ENCODE data around the gene P2RY8. TPM values are rescaled to one million over a fixed set of nuclear protein-coding genes. Genes with fewer than 3 reads are reported as not detected.

The P2RY8 gene
- total RNA-seq, 2 experiments from 2014 or later = 139 TPM

- TF ChIP-seq CTCF (IDR thresholded peaks at IDR 0.05) = no peak
- ChIA-PET CTCF (no interaction called here), POLR2A (no interaction called here)
- H3K27me3 Mint-ChIP-seq = no peaks in the 10 kb centered on the region
- Histone ChIP-seq H3K4me1 (ENCODE audit: insufficient read depth, low read length) (peaks cover 65% of the 10 kb centered on the region), H3K4me3 (ENCODE audit: low read length) (no peak overlapping the region), H3K27me3 (ENCODE audit: control insufficient read depth in 1 of 2, insufficient read depth in 2 of 2, low read length in 2 of 2) (no peaks in the 10 kb centered on the region), H3K9me3 (ENCODE audit: control insufficient read depth in 1 of 2, insufficient read depth in 1 of 2, low read length in 2 of 2) (no peaks in the 10 kb centered on the region), H3K27ac (ENCODE audit: low read depth in 1 of 2, low read length in 2 of 2) (no peak overlapping the region), H3K36me3 (ENCODE audit: insufficient read depth, low read length) (peaks cover 44% of the 10 kb centered on the region)
- no peak for DNase-seq
- ATAC-seq (ENCODE audit: poor library complexity) = no peak
- peak overlapping the region; percentile 43 for H3K27ac Mint-ChIP-seq
- intact Hi-C loops (cut with DNase I, micrococcal nuclease) = no loop called here
- peaks cover 92% of the 10 kb centered on the region for H3K36me3 Mint-ChIP-seq (ENCODE audit: low read depth)
- peaks cover 4% of the 10 kb centered on the region for H3K9me3 Mint-ChIP-seq
- H3K4me3 Mint-ChIP-seq = peak overlapping the region; percentile 6
- peaks cover 76% of the 10 kb centered on the region for H3K4me1 Mint-ChIP-seq (ENCODE audit: low read depth)
Measured at GRCh38 chrX:1477229-1477628, 59.8 kb downstream of the P2RY8 start.

GRCh38 chrX:1476682-1477081 lies 60.3 kb downstream of the P2RY8 start:
- H3K27ac Mint-ChIP-seq = peak overlapping the region; percentile 43
- H3K27me3 Mint-ChIP-seq = no peaks in the 10 kb centered on the region
- peaks cover 9% of the 10 kb centered on the region for H3K9me3 Mint-ChIP-seq
- no peak for TF ChIP-seq CTCF (IDR thresholded peaks at IDR 0.05)
- H3K4me3 Mint-ChIP-seq = no peak overlapping the region
- Histone ChIP-seq H3K36me3 (ENCODE audit: insufficient read depth, low read length) (peaks cover 44% of the 10 kb centered on the region), H3K27me3 (ENCODE audit: control insufficient read depth in 1 of 2, insufficient read depth in 2 of 2, low read length in 2 of 2) (no peaks in the 10 kb centered on the region), H3K4me1 (ENCODE audit: insufficient read depth, low read length) (peaks cover 65% of the 10 kb centered on the region), H3K9me3 (ENCODE audit: control insufficient read depth in 1 of 2, insufficient read depth in 1 of 2, low read length in 2 of 2) (no peaks in the 10 kb centered on the region), H3K4me3 (ENCODE audit: low read length) (no peak overlapping the region), H3K27ac (ENCODE audit: low read depth in 1 of 2, low read length in 2 of 2) (no peak overlapping the region)
- ATAC-seq (ENCODE audit: poor library complexity) (no peak), DNase-seq (no peak)
- intact Hi-C loops (cut with DNase I, micrococcal nuclease) = no loop called here
- POLR2A ChIA-PET = no interaction called here
- H3K36me3 Mint-ChIP-seq (ENCODE audit: low read depth) = peaks cover 92% of the 10 kb centered on the region
- CTCF ChIA-PET = no interaction called here
- H3K4me1 Mint-ChIP-seq (ENCODE audit: low read depth) = peaks cover 76% of the 10 kb centered on the region

- H3K4me3 ChIP-seq (ENCODE audit: low read length) = no peak overlapping the region
- peaks cover 73% of the 10 kb centered on the region for H3K4me1 Mint-ChIP-seq (ENCODE audit: low read depth)
- peak overlapping the region; percentile 43 for H3K27ac Mint-ChIP-seq
- POLR2A ChIA-PET = no interaction called here
- no peaks in the 10 kb centered on the region for H3K27me3 Mint-ChIP-seq
- CTCF ChIA-PET = no interaction called here
- H3K9me3 Mint-ChIP-seq = peaks cover 9% of the 10 kb centered on the region
- ATAC-seq (ENCODE audit: poor library complexity) (no peak), DNase-seq (peak in 3 of 14 experiments; percentile 1 to 14 (median 2))
- no peak overlapping the region for H3K4me3 Mint-ChIP-seq
- H3K36me3 ChIP-seq (ENCODE audit: insufficient read depth, low read length) = peaks cover 43% of the 10 kb centered on the region
- TF ChIP-seq CTCF (IDR thresholded peaks at IDR 0.05) = no peak
- no peak overlapping the region for H3K27ac ChIP-seq (ENCODE audit: low read depth in 1 of 2, low read length in 2 of 2)
- peaks cover 87% of the 10 kb centered on the region for H3K36me3 Mint-ChIP-seq (ENCODE audit: low read depth)
- intact Hi-C loops (cut with DNase I, micrococcal nuclease) = no loop called here
- H3K27me3 ChIP-seq (ENCODE audit: control insufficient read depth in 1 of 2, insufficient read depth in 2 of 2, low read length in 2 of 2) = no peaks in the 10 kb centered on the region
- H3K9me3 ChIP-seq (ENCODE audit: control insufficient read depth in 1 of 2, insufficient read depth in 1 of 2, low read length in 2 of 2) = no peaks in the 10 kb centered on the region
- H3K4me1 ChIP-seq (ENCODE audit: insufficient read depth, low read length) = peaks cover 65% of the 10 kb centered on the region
Measured at GRCh38 chrX:1475881-1476280, 61.1 kb downstream of the P2RY8 start.
